ENCODE data around the gene CDA.

Gene CDA

DNA sequence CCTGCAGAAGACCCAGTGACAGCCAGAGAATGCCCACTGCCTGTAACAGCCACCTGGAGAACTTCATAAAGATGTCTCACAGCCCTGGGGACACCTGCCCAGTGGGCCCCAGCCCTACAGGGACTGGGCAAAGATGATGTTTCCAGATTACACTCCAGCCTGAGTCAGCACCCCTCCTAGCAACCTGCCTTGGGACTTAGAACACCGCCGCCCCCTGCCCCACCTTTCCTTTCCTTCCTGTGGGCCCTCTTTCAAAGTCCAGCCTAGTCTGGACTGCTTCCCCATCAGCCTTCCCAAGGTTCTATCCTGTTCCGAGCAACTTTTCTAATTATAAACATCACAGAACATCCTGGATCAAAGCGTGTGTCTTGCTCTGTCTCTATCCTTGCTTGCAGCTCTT, 29.7 kb downstream of the CDA start:
- no peak for DNase-seq

DNA sequence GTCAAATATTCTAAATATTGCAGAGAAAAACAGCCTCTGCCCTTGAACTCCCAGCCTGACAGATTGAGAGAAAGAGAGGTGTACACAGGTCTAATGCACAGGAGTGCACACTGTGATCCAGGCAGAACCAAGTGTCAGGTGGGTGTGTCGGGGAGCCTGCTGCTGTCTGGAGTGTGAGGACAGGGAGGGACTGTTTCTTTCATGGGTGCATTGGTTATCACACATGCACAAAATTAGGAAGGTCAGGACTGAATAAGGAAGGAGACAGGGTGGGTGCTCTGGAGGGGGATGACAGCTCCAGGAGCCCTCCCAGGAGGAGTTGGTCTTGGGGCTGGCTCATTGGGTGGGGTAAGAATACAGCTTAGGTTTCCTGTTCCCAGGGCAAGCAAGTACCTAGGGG, 31.1 kb downstream of the CDA start:
- DNase-seq: no peak

DNA sequence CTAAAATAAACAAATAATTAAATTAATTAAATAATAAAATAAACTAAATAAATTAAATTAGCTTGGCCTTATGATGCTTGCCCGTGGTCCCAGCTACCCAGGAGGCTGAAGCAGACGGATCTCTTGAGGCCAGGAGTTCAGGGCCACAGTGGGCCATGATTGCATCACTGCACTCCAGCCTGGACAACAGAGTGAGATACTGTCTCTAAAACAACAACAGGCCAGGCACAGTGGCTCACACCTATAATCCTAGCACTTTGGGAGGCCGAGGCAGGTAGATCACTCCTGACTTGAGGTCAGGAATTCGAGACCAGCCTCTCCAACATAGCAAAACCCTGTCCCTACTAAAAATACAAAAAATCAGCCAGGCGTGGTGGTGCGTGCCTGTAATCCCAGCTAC, 32.1 kb downstream of the CDA start:
- DNase-seq: no peak

DNA sequence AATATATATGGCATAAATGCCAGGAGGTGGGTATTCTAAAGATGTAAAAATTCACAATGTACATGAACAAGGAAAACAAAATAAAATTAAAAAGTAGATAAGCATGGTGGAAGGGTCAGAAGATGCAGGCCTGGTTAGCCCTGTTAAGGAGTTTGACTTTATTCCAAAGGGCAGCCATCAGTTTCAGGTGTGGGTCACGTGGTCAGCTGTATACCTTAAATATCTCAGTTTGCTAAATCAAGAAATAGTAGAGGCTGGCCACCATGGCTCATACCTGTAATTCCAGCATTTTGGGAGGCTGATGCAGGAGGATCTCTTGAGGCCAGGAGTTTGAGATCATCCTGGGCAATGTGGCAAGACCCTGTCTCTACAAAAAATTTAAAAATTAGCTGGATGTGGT, 35.8 kb downstream of the CDA start:
- DNase-seq: no peak

DNA sequence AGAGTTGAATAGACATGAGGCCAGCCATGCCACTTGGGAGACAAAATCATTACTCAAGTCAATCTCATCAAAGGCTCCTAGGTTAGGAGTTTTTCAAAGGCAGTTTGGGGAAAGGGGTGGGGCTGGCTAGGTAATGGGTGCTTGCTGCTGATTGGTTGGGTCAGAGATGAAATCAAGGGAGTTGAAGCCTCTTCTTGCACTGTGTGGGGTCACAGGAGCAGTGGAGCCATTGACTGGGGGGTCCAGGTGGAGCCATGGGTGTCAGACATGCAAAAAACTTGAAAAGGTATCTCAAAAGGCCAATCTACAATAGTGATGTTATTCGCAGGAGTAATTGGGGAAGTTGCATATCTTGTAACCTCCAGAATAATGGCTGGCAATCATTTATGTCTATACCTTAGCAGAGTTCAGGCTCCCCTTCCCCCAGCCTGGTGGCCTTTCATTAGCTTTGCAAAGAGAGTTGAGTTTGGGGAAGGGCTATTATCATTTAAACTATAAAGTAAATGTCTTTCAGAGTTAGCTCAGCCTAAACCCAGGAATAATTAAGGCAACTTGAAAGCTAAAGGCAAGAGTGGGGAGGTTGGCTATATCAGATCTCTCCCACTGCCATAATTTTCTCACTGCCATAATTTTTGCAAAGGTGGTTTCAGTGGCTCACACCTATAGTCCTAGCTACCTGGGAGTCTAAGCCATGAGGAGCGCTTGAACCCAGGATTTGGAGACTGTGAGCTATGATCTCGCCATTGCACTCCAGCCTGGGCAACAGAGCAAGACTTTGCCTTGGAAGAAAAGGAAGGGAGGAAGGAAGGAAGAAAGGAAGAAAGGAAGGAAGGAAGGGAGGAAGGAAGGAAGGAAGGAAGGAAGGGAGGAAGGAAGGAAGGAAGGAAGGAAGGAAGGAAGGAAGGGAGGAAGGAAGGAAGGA, 36.5 kb downstream of the CDA start:
- no peak for DNase-seq

DNA sequence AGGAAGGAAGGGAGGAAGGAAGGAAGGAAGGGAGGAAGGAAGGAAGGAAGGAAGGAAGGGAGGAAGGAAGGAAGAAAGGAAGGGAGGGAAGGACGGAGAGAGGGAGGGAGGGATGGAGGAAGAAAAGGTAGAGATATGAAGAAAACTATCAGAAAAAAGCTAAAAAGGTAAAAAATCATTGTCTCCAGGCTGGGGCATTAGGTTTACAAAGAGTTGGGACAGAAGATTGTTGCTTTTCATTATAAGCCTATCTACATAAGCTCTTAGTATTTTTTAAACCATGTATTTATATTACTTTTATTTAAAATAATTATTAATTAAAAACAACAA, 37.2 kb downstream of the CDA start:
- no peak for DNase-seq

- DNase-seq: no peak
Observed at GRCh38 chr1:20626524-20626923, 37.6 kb downstream of the CDA start.

GRCh38 chr1:20630729-20631128, 41.8 kb downstream of the CDA start:
- no peak for DNase-seq

DNA sequence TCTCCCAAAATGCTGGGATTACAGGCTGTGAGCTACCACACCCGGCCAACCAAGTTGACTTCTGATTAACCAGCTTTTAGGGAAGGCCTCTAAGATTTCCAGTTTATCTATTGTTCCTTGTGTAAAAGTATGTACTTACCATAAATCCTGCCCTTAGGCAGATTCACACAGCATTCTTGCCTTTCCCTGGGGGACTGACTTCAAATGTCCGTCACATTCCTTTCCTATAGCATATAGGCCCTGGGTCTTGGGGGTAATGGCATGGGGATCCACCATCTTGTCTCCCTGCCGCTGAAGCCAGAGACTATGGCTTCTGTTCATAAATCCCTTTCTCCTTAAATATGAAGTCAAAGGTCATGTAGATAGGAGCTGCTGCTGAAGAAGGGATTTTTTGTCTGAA, 43.5 kb downstream of the CDA start:
- no peak for DNase-seq

GRCh38 chr1:20633190-20634064, 44.5 kb downstream of the CDA start, which contains the start of gene PINK1:
Gene PINK1 (plus strand): TSS chr1:20633458. CDS start chr1:20633549, 91 bp downstream.
- DNase-seq: peak; percentile 92

- DNase-seq: no peak
Observed at GRCh38 chr1:20634065-20634593, 45.2 kb downstream of the CDA start.

DNA sequence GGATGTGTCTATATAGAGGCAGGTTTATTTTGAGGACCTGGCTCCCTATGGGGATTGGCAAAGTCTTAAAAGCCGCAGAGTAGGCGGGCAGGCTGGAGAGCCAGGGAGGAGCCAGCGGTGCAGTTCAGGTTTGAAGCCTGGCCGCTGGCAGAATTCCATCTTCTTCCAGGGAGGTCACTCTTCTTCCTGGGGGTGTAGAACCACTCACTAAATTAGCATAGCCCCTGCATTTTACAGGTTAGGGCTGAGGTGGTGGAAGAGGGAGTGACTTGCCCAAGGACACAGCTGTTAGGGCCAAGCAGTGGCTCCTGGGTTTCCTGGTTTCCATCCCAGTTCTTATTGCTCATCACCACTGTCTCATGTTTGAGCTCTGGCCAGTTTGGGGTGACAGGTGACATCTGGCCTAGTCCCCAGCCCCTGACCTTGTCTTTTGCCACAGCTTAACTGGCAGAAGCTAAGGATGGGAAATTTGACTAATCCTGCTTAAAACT, 45.7 kb downstream of the CDA start:
- DNase-seq: peak; percentile 38

DNA sequence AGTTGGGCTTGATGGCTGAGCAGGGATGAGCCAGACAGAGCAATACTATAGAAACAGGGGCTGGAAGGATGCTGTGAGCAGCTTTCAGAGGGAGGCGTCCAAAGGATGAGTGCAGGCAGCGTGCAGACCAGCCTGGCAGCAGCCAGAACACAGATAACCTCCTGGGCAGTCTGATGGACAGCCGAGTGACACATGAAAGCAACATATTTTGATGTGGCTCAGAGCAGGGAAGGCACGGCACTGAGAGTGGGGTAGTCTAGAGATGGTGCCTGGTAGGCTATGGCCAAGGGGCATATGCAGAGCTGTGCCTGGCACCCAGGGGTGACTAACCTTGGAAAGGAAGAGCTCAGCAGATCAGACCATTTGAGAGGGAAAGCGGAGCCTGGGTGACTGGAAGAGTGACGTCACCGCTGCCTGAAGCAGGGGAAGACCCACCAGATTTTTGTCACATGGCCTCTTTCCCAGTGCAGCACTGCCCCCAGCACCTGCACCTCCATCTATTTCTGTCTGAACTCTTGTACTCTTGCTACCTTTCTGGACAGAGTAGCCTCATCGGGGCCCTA, 48.0 kb downstream of the CDA start:
- DNase-seq: no peak

- peak; percentile 68 for DNase-seq
Observed at GRCh38 chr1:20640183-20640597, 51.3 kb downstream of the CDA start.

DNA sequence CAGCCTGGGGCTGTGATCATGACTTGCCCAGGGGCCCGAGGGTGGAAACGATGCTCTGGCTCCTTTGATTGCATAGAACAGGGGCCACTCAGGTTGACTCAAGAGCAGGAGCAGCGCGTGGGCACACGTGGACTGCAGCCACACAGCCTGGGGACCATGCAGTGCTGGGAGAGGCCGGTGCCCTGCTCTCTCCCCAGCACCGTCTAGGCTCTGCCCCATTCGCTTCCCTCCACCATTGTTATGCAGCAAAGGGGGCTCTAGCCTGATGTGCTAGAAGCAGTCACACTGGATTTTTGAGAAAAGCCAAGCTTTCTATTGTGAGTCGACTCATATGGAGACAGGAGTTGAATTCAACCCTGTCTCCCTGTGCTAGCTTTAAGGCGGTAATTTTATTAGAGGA, 53.1 kb downstream of the CDA start:
- DNase-seq: no peak

DNA sequence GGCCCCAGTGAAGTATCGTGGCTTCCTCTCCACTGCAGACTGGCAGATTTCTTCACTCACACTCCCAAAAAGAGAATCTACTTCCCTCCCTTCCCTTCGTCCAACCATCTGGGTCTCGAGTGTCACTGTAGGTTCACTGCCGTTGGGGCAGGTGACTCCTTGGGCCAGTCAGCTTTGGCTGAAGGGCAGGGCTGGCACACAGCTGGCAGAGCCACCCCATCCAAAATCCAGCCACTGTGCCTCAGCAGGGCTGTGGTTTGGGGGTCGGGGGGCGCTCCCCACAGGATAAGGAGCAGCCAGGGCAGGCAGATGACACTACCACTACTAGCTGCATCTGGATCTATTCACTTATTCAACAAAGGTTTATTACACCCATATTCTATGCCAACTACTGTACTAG, 54.2 kb downstream of the CDA start:
- no peak for DNase-seq

DNA sequence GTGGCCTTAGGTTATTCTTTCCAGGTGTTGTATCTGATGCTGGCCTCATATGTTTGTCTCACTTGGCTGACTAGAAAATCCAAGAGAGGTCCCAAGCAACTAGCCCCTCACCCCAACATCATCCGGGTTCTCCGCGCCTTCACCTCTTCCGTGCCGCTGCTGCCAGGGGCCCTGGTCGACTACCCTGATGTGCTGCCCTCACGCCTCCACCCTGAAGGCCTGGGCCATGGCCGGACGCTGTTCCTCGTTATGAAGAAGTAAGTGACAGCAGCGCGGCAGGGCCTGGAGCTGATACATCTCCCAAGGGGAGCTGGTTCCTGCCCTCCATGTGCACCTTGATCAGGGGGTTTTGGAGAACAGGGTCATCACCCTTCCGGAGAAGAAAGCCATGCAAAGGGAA, 55.5 kb downstream of the CDA start:
- no peak for DNase-seq

DNA sequence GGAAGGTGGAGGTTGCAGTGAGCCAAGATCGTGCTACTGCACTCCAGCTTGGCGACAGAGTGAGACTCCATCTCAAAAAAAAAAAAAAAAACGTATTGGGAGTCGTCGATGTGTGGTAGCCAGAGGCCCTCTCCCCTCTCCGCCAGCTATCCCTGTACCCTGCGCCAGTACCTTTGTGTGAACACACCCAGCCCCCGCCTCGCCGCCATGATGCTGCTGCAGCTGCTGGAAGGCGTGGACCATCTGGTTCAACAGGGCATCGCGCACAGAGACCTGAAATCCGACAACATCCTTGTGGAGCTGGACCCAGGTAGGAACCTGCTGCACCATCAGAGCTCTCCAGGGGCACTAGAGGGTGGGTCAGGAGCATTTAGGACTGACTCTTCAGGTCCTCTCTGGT, 56.5 kb downstream of the CDA start:
- no peak for DNase-seq

GRCh38 chr1:20648438-20648837, 59.5 kb downstream of the CDA start:
- DNase-seq: no peak

- no peak for DNase-seq
Observed at GRCh38 chr1:20648946-20649345, 60.0 kb downstream of the CDA start.

DNA sequence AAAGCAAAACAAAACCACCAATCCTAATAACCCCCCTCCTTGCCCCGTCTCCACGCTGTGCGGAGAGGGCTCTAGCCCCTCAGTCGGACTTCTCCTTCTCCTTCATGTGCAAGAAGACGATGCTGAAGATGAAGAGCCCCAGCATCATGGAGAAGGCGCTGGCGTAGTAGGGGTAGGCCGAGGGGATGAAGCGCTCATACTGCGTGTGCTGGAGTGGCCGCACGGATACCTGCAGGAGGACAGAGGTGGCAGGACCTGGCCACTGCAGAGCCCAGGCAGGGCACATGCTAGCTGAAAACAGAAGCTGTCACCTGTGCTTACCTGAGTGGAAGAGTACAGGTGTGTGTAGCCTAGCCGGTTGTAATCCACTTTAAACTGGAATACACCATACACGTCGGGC, 63.4 kb downstream of the CDA start:
- DNase-seq: no peak

DNA sequence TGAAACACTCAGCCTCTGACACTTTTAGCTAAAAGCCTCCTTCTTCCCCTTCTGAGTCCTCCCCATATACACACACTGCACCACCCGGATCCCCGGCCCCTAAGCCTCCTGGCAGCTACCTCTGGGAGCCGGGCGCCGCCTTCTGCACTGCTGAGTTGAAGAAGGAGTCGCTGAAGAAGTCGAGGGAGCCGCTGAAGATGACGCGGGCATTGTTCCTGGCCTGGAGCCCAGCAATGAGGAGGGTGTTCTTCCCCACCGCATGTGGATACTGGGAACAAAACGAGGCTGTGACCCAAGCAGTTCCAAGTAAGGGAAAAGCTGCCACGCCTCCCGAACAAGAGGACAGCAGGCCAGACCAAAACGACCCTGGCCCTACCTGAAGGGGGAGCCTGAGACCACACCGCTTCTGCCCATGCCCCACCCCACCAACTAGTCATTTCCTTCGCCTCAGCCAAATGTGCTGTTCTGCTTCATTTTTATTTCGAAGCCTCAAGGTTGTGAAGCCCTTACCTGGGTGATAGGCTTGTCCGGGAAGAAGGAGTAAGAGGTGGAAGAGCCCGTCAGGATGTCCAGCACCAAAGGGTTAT, 65.3 kb downstream of the CDA start:
- DNase-seq: no peak

DNA sequence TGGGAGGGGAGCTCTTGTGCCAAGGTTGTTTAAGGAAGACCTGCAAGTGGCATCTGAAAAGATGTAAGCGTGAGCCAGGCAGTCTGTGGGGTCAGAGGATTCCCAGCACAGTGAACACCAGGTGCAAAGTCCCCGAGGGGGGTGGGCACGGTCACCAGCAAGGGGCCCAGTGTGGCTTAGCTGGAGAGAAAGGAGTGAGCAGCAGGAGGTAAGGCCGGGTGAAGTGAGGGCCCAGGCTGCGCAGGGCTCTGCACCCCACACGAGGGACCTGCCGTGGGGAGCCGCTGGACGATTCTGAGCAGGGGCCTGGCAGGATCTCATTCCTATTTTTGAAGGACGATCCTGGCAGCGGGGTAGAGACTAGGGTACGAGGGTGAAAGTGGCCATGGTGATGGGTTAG, 68.1 kb downstream of the CDA start:
- DNase-seq: no peak

All from CD4-positive, alpha-beta T cell treated with Interleukin-17A for 1 hour (primary cell).